Measurements from ENCODE around the gene WDR43. TPM values are rescaled to one million over a fixed set of nuclear protein-coding genes. Genes with fewer than 3 reads are reported as not detected.

Gene WDR43
- polyA plus RNA-seq, 1 donor (not counting 4 experiments of a cell fraction or from before 2014, with no cell fraction given), result 125 TPM

GRCh38 chr2:28906376-28906775 lies 11.9 kb downstream of the WDR43 start:
- no peak overlapping the region for H2AFZ ChIP-seq (ENCODE audit: control insufficient read depth, low read length)
- peaks cover 16 to 46% of the 10 kb centered on the region in 2 experiments for H3K36me3 ChIP-seq (ENCODE audit: control insufficient read depth in 2 of 2, extremely low read depth in 1 of 2, insufficient read depth in 2 of 2, low read length in 2 of 2)
- H3K79me2 ChIP-seq (ENCODE audit: control insufficient read depth, insufficient read depth, low read length), result peaks cover 95% of the 10 kb centered on the region
- H3K4me2 ChIP-seq (ENCODE audit: control insufficient read depth, extremely low read depth, insufficient read depth, low read depth, low read length), result no peak overlapping the region
- no peaks in the 10 kb centered on the region for H3K9me3 ChIP-seq (ENCODE audit: control insufficient read depth, low read depth, low read length)
- DNase-seq (ENCODE audit: low read depth, low spot score) (no peak), FAIRE-seq (no peak)
- TF ChIP-seq CTCF (optimal IDR thresholded peaks at IDR 0.05 in 1 of 3, IDR thresholded peaks at IDR 0.05 in 1 of 3, conservative IDR thresholded peaks at IDR 0.05 in 1 of 3; ENCODE audit: extremely low read depth in 1 of 3, insufficient read depth in 2 of 3, low read length in 3 of 3), result no peak
- no peak for TF ChIP-seq EZH2 (IDR thresholded peaks at IDR 0.05; ENCODE audit: low read length)
- H3K9me1 ChIP-seq (ENCODE audit: control insufficient read depth, extremely low read depth, insufficient read depth, low read length), result no peaks in the 10 kb centered on the region
- H3K4me3 ChIP-seq (ENCODE audit: control insufficient read depth in 2 of 3, extremely low read depth in 1 of 3, insufficient read depth in 2 of 3, low read depth in 1 of 3, low read length in 3 of 3), result no peak overlapping the region
- dilution Hi-C loops (cut with MboI; ENCODE audit: extremely low pct_ligation_motif_present, low sequenced_read_pairs), result no loop called here
- no peaks in the 10 kb centered on the region for H3K4me1 ChIP-seq (ENCODE audit: control insufficient read depth, extremely low read depth, insufficient read depth, low read length)
- no peak overlapping the region for H3K27ac ChIP-seq (ENCODE audit: control insufficient read depth, insufficient read depth, low read length)
- H3K27me3 ChIP-seq (ENCODE audit: control insufficient read depth, extremely low read depth, insufficient read depth, low read length), result no peaks in the 10 kb centered on the region
- peaks cover 29% of the 10 kb centered on the region for H4K20me1 ChIP-seq (ENCODE audit: control insufficient read depth, extremely low read depth, insufficient read depth, low read length)
- H3K9ac ChIP-seq (ENCODE audit: control insufficient read depth, extremely low read depth, insufficient read depth, low read length), result no peak overlapping the region

GRCh38 chr2:28906821-28907220 lies 12.4 kb downstream of the WDR43 start:
- H3K4me1 ChIP-seq (ENCODE audit: control insufficient read depth, extremely low read depth, insufficient read depth, low read length), result no peaks in the 10 kb centered on the region
- H3K9me1 ChIP-seq (ENCODE audit: control insufficient read depth, extremely low read depth, insufficient read depth, low read length), result no peaks in the 10 kb centered on the region
- dilution Hi-C loops (cut with MboI; ENCODE audit: extremely low pct_ligation_motif_present, low sequenced_read_pairs), result no loop called here
- H3K4me3 ChIP-seq (ENCODE audit: control insufficient read depth in 2 of 3, extremely low read depth in 1 of 3, insufficient read depth in 2 of 3, low read depth in 1 of 3, low read length in 3 of 3), result no peak overlapping the region
- no peak overlapping the region for H3K27ac ChIP-seq (ENCODE audit: control insufficient read depth, insufficient read depth, low read length)
- H3K4me2 ChIP-seq (ENCODE audit: control insufficient read depth, extremely low read depth, insufficient read depth, low read depth, low read length), result no peak overlapping the region
- peaks cover 95% of the 10 kb centered on the region for H3K79me2 ChIP-seq (ENCODE audit: control insufficient read depth, insufficient read depth, low read length)
- H3K27me3 ChIP-seq (ENCODE audit: control insufficient read depth, extremely low read depth, insufficient read depth, low read length), result no peaks in the 10 kb centered on the region
- H3K9me3 ChIP-seq (ENCODE audit: control insufficient read depth, low read depth, low read length), result no peaks in the 10 kb centered on the region
- FAIRE-seq (no peak), DNase-seq (ENCODE audit: low read depth, low spot score) (no peak)
- H3K36me3 ChIP-seq (ENCODE audit: control insufficient read depth in 2 of 2, extremely low read depth in 1 of 2, insufficient read depth in 2 of 2, low read length in 2 of 2), result peaks cover 14 to 50% of the 10 kb centered on the region in 2 experiments
- no peak overlapping the region for H3K9ac ChIP-seq (ENCODE audit: control insufficient read depth, extremely low read depth, insufficient read depth, low read length)
- TF ChIP-seq EZH2 (IDR thresholded peaks at IDR 0.05; ENCODE audit: low read length), result no peak
- TF ChIP-seq CTCF (optimal IDR thresholded peaks at IDR 0.05 in 1 of 3, IDR thresholded peaks at IDR 0.05 in 1 of 3, conservative IDR thresholded peaks at IDR 0.05 in 1 of 3; ENCODE audit: extremely low read depth in 1 of 3, insufficient read depth in 2 of 3, low read length in 3 of 3), result no peak
- peaks cover 26% of the 10 kb centered on the region for H4K20me1 ChIP-seq (ENCODE audit: control insufficient read depth, extremely low read depth, insufficient read depth, low read length)
- H2AFZ ChIP-seq (ENCODE audit: control insufficient read depth, low read length), result no peak overlapping the region
